LHCN-M2 (cell line): Measurements from ENCODE around the gene TMPRSS9. TPM values are rescaled to one million over a fixed set of nuclear protein-coding genes. Genes with fewer than 3 reads are reported as not detected.

Experiments
- DNase-seq: peaks from one replicate; pipeline ENCODE4 v3.0.0-alpha.2; 2012; ENCODE audit warnings: low read depth
- total RNA-seq: library from RNA; depleted of rRNA; stranded (reverse); fragments of >200 nt; gene quantifications from 2 replicates; pipeline ENCODE4 v1.2.3, GENCODE V29; 2014

Gene TMPRSS9
- total RNA-seq, 1 experiment from 2014 or later: not detected

DNA sequence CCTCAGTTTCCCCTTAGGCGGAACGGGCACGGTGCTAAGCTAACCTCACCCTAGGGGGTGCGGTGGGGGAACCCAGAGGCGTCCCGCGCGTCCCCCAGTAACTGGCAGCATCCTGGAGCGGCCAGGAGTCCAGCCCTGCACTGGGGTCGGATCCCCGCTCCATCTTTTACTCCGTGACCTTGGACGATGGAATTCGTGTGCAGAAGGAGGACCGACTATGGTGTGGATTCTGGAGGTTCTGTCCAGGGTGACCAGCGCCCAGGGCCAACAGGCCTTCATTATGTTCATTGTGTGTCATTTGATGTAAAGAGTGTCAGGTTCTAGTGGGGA lies 31.0 kb upstream of the TMPRSS9 start:
- DNase-seq: no peak

DNA sequence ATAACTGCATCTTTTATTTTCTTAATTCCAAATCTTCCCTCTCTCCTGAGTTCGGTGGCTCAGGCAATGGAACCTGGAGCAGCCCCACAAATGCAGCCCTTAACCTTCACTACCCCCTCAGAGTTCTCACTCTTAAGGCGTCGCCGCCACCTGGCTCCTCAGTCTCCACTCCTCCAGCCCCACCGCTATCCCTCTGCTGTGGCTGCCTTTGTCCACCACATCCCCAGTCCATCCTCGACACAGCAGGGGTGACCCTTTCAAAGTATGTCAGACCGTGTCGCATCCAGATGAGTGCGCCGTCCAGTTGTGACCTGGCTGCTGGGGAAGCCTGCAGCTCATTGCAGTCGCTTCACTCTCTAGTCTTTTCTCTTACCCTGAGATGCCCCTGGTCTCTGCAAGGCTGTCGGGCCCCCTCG lies 30.6 kb upstream of the TMPRSS9 start:
- DNase-seq: no peak

DNA sequence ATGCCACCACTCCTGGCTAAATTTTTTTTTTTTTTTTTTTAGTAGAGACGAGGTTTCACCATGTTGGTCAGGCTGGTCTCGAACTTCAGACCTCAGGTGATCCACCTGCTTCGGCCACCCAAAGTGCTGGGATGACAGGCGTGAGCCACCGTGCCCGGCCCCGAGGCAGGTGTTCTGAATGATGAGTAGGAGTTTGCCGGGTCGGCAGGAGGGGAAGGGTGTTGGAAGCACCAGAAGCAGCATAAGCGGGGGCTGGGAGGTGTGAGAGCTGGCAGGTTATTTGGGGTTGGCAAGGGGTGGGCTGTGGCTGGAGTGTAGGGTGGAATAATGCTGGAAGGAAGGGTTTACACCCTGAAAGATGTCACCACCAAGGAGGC lies 29.8 kb upstream of the TMPRSS9 start:
- no peak for DNase-seq

DNA sequence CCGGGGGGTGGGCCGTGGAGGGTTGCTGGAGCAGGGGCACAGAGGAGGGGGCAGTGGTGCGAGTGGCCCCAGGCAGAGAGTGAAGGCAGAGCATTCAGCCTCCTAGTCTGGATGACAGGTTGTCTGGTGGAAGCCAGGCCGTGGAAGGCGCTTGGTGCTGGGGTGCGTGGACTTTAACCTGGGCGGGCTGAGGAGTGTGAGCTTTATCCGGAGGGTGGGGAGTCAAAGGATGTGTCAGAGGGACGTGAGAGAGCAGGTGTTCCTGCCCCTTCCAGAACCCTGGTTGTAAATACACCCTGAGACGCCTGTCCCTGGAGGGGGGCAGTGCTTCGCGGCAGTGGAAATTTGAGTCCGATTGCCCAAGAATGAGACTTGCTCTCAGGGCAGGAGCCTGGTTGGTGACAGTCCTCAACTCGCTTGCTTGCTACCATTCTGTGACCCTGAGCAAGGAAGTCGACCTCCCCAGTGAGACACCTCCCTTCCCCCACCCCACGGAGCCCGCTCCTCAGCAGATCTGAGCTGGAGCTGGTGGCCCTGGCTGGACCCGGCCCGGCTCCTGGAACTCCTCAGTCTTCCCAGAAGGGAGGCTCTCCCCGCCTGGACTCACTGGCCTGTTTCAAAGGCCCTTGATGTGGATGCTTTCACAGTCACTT lies 29.3 kb upstream of the TMPRSS9 start:
- no peak for DNase-seq

DNA sequence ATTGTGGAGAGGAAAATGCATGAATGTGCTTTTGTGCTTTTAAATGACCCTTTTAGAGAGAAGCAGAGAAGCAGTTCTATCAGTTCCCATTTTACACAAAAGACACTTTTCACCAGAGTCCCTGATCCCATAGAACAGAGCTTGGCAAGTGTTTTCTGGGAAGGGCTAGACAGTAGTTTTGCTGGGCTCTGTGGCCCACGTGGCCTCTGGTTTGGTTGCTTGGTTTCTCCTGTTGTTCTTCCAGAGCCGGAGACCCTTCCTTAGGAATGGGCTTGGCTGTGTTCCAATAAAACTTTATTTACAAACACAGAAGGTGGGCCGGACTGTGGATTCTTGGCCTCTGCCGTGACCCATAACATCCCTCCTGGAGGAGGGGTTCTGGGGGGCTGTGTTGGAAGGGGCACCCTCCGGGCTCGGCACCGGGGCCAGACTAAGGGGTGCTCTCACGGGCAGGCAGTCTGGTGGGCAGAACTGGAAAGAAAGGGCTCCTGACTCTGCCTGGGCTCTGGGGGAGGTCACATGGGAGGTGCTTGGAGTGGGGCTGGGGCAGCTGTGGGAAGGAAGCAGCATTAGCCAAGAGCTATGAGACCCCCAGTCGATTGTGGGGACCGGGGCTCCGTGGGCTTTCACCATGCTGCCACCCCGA lies 28.3 kb upstream of the TMPRSS9 start:
- no peak for DNase-seq

DNA sequence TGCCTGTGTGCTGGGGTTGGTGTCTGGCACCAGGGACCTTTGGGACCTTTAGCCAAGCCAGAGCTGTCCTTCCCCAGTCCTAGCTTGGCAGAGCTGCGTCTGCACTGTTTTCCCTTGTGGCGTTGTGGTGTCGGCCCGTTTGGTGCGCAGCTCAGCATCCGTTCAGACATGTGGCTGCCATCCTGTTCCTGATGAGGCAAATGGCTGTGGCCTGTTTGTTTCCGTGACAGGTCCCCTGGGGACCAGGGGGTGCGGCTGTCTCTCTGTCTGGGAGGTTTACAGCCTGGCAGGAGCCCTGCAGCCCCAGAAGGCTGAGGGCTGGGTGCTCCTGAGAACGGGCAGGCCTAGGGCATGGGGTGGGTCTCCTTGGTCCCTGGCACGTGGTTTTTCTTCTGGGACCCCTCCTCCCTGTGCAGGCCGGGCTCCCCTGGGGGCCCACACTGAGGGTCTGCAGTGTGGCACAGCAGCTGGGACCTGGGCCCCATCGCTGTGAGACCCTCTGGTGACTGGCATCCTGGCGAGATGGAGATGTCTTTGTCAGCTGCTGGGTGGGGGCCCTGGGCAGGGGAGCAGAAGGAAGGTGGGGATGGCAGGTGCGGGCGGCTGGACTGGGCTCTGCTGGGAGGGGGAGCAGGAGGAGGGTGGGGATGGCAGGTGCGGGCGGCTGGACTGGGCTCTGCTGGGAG lies 27.6 kb upstream of the TMPRSS9 start:
- no peak for DNase-seq

DNA sequence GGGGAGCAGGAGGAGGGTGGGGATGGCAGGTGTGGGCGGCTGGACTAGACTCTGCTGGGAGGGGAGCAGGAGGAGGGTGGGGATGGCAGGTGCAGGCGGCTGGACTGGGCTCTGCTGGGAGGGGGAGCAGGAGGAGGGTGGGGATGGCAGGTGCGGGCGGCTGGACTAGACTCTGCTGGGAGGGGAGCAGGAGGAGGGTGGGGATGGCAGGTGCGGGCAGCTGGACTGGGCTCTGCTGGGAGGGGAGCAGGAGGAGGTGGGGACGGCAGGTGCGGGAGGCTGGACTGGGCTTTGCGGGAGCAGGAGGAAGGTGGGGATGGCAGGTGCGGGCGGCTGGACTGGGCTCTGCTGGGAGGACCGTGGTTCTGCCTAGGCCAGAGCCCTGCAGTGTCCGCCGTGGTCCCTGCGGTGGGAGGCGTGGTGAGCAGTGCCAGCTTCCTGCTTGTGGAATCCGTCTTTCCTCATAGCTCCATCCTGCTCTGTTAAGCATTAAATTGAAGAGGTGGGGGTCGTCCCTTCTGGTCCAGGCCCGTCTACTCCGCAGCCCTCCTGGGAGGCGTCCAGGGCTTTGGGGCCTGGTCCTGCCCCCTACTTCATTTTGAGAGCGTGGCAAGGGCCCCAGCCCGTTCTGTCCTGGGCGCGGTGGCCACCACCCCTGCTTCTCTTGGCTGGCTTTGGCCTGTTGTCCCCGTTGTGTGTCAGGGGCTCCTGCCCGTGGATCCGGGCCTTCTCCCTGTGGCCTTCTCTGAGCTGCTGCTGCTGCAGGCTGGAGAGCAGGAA lies 26.8 kb upstream of the TMPRSS9 start:
- no peak for DNase-seq

DNA sequence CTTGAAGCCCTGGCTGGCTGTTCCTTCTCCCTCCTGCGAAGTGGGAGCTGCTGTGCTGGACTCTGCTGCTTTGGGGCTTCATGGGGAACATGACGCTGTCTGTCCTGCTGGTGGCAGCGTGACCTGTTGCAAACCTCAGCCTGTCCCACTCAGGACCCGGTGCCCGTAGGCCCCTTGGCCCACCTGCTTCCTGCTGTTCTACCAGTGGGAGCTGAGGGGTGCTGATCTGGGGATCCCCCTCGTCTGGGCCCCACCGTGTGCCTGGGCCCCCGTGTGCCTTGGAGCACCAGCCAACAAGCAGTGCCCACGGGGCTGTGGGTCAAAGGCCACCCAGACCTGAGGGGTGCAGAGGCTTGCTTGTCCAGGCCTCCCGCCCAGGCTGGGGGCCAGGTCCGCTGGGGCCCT lies 26.3 kb upstream of the TMPRSS9 start:
- no peak for DNase-seq

DNA sequence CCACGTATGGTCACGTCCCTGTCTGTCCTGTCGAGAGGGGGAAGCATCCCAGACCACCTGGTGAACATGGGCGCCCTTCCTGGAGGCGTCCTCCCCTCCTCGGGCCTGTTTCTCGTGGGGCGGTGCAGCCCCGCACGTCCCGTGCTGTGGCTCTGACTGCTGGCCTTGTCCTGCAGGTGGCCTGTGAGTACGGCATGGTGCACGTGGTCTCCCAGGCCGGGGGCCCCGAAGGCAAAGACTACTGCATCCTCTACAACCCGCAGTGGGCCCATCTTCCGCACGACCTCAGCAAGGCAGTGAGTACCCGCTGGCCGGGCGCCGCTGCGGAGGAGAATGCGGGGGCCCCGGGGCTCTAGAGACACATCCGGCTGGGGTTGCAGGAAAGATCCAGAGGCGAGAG lies 25.6 kb upstream of the TMPRSS9 start:
- no peak for DNase-seq

DNA sequence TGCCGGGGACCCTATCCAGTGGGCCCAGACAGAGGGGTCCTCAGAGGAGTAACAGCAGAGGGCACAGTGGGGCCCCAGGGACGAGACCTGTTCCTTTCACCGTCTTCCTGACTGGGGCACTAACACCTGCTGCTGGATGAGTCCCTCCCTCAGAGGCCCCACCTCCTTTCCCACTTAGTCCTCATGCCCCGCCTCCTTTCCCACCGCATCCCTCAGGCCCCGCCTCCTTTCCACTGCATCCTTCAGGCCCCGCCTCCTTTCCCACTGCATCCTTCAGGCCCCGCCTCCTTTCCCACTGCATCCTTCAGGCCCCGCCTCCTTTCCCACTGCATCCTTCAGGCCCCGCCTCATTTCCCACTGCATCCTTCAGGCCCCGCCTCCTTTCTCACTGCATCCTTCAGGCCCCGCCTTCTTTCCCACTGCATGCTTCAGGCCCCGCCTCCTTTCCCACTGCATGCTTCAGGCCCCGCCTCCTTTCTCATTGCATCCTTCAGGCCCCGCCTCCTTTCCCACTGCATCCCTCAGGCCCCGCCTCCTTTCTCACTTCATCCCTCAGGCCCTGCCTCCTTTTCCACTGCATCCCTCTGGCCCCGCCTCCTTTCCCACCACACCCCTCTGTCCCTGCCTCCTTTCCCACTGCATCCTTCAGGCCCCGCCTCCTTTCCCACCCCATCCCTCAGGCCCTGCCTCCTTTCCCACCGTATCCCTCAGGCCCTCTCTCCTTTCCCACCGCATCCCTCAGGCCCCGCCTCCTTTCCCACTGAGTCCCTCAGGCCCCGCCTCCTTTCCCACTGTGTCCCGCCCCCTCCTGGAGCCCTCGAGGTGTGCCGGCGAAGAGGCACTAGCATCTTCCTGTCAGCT lies 24.8 kb upstream of the TMPRSS9 start:
- DNase-seq: no peak

DNA sequence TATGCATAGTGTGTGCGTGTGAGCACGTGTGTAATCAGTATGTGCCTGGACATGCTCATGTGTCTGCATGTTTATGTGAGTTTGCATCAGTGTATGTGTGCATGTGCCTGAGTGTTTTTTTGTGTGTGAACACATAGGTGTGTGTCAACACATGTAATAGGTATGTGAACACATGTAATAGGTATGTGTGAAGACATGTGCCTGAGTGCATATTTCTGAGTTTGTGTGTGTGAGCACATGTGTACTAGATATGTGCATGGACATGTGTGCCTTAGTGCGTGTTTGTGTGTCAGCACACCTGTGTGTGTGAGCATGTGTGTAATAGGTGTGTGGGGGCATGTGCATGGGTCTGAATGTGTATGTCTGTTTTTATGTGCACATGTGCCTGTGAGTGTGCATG lies 24.2 kb upstream of the TMPRSS9 start:
- no peak for DNase-seq

DNA sequence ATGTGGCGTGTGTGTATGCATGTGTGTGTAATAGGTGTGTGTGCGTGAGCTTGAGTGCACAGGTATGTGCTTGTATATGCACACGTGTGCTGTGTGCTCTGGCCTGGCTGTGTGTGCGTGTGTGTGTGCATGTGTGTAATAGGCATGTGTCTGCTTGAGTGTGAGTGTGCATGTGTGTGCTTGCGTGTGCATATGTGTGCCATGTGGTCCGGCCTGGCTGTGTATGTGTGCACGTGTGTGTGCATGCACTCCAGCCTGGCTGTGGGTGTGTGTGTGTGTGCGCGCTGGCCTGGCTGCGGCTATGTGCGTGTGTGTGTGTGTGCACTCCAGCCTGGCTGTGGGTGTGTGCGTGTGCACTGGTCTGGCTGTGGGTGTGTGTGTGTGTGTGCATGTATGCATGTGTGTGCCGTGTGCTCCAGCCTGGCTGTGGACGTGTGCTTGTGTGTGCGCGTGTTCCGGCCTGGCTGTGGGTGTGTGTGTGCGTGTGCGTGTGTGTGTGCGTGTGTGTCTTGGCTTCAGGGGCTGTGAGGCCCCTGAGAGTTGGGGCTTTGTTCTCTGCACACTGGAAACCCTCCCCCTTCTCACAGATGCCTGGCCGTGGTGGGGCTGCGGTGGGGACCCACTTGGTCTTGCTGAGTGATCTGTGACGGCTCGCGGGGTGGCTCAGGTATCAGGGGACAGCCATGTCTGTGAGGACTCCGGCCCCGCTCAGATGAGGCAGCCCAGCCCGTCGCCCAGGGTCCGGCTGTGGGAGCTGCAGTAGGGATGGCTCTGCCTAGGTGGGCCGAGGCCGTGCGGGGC lies 23.3 kb upstream of the TMPRSS9 start:
- DNase-seq: no peak

DNA sequence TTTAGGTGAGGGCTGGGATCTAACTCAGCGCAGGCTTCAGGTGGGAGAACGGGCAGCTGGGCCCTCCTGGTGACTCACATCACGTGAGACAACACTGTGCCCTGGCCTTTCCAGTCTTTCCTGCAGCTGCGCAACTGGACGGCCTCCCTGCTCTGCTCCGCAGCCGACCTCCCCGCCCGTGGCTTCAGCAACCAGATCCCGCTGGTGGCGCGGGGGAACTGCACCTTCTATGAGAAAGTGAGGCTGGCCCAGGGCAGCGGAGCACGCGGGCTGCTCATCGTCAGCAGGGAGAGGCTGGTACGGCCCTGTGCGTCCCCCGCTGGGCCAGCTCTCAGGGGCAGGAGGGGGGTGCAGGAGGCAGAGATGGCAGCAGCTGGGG lies 22.7 kb upstream of the TMPRSS9 start:
- no peak for DNase-seq

DNA sequence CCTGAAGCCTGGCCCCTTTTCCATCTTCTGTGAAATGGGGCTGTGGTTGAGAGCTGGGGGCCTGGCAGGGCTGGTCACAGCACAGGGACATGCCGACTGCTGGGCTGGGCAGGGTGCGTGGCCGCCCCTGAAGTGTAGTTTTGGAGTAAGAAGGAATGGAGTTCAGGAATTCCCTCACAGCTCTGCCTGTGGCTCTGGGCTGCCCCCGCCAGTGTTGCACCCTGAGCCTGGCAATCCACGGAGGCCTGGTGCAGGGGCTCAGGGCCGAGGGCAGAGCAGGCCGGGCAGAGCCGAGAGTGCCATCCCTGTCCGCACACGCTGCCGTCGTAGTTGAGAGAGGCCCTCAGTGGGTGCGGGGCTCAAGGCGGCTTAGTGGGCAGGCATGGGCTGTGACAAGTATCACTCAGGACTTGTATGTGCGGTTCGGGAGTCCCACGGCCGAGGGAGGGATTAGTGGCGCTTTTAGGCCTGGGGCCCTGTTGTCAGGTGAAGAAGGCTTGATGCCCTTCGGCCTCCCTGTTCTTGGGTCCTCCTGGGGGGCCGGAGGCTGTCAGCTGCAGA lies 21.9 kb upstream of the TMPRSS9 start:
- DNase-seq: no peak

DNA sequence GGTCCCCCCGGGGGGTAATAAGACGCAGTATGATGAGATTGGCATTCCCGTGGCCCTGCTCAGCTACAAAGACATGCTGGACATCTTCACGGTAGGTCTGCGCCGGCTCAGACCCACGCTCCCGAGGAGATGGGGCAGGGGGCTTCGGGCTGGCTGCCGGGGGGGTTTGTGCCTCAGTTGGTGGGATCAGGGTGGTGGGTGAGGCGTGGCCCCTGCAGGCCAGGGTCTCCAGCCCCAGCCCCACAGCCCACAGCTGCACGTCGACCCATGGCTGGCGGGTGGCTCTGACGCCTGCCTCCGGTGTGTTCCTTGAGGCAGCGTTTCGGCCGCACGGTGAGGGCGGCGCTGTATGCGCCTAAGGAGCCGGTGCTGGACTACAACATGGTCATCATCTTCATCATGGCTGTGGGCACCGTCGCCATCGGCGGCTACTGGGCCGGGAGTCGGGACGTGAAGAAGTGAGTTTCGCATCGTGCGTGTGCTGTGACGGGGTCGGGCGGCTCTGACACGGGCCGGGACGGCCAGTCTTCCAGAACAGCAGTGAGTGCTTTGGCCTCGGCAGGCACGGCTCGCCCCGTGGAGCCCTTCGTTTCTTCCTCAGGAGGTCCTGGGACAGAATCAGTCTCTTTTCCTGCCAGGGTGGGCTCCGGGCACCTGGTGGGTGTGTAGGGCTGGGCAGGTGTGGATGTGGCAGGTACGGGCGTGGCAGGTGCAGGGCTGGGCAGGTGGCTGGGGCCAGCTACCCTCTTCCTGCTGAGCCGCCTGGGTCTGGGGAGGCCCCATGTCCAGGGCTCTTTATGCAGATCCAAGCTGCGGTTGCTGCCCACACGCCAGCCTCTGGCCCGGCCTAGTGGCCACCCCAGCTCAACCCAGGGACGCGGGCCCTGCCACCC lies 21.1 kb upstream of the TMPRSS9 start:
- DNase-seq: no peak

DNA sequence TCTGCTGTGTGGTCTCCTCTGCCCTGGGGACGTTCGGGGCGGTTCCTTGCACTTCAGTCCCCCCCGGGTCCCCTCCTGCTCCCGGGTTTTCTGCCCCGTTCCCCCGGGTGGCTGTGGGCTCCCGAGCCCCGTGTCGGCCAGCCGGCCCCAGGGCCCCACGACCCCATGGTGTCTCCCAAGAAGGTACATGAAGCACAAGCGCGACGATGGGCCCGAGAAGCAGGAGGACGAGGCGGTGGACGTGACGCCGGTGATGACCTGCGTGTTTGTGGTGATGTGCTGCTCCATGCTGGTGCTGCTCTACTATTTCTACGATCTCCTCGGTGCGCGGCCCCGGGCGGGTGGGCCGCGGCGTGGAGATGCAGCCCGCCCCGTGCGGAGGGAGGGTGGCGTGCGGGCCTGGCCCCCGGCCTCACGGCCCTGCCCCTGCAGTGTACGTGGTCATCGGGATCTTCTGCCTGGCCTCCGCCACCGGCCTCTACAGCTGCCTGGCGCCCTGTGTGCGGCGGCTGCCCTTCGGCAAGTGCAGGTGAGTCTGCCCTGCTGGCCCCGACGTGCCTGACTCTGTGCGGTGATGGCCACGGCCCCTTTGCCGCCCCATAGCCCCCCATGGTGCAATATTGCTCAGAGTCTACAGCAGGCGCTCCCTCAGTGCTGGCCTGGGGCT lies 20.3 kb upstream of the TMPRSS9 start:
- DNase-seq: no peak

DNA sequence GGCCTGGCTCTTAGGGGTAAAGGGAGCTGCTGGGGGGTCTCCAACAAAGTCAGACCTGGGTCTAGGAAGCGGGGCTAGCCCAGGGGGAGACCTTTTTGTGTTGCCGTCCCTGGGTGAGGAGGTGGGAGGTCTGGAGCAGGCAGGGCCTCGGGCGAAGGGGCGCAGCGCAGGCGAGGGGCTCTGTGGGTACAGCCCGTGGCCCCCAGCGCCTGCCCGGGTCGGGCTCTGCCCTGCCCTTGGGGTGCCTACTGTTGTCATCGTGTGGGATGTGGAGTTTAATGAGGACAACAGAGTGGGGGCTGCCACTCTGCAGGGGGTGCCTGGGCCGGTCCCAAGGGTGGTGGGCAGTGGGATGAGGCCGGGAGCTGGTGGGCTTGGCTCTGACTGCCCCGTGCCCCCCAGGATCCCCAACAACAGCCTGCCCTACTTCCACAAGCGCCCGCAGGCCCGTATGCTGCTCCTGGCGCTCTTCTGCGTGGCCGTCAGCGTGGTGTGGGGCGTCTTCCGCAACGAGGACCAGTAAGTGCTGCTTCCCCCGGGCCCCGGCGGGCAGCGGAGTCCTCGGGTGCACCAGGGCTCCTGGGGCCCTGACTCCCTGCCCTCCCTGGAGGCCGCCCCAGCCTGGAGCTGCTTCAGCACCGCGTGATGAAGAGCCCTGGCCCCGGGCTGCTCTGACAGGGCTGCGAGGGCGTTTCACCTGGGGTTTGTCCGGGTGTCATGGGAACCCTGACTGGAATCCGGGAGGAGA lies 19.4 kb upstream of the TMPRSS9 start:
- no peak for DNase-seq

DNA sequence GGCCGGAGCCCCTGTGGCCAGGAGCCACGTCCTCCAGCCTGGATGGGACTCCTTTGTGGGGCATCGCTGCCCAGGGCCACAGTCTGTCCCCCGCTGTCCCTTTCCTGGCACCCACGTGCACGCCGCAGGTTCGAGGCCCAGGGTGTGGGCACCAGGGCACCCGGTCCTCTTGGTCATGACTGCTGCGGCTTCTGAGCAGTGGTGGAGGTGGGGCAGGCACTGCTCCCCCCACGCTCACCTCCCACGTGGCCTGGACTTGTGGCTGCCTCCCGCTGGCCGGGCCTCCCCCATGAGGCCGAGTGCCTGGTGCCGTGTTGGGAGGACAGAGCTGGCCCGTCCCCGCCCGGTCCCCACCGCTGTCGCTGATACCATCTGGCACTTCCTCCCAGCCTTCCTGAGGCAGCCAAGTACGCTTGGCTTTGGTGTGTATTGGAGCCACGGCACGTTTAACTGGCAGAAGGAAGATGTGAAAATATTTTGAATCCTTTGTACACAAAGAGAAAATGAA lies 18.8 kb upstream of the TMPRSS9 start:
- DNase-seq: no peak
